Testis (tissue), 2 donors: ENCODE results near the gene ELANE.

Source experiments
- CTCF ChIP-seq, 3 experiments: fragments of 450-650 bp in 2 of 3; fragments of 200-600 bp in 1 of 3; sonication (generic) in 1 of 3; IDR thresholded peaks; one replicate each; pipeline ENCODE4 v1.5.1; 2016 to 2019; ENCODE audit warnings: antibody characterized with exemption in 3 of 3, mild to moderate bottlenecking in 2 of 3, moderate library complexity in 1 of 3
- POLR2A ChIP-seq: fragments of 450-650 bp; IDR thresholded peaks from one replicate; pipeline ENCODE4 v1.6.1; 2017; ENCODE audit warnings: antibody characterized with exemption, mild to moderate bottlenecking, moderate library complexity

- TF ChIP-seq POLR2A (no peak), CTCF (IDR thresholded peaks at IDR 0.05) (no peak)
Measured at GRCh38 chr19:843180-843835, 8.8 kb upstream of the ELANE start.
